ENCODE measurements around the gene SPIRE2.
"Not testable (repeated sequence)": the region's sequence is repeated elsewhere in the genome, so short reads cannot be mapped to it uniquely, and the experiment has no call there.

Gene SPIRE2

GRCh38 chr16:89808475-89808874 is 19.8 kb upstream of the SPIRE2 start:
- DNase-seq: no peak

DNA sequence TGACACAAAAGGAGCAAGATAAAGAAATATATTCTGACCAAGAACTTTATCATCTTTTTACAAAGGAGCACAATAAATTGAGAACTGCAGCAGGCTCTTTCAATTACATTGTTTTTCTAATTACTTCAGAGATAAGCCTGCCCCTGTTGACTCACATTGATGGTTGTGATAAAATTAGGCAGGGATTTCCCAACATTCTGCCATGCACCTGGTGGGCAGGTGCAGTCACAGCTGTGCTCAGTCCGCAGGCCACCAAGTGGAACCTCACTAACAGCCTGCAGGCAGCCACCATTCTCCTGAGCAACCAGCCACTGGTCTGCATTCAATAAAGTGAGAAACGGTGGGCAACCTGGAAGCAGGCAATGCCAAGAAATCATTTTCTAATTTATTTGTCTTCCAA is 17.0 kb upstream of the SPIRE2 start:
- DNase-seq: no peak

GRCh38 chr16:89815639-89816348 is 12.5 kb upstream of the SPIRE2 start:
- no peak for DNase-seq

DNA sequence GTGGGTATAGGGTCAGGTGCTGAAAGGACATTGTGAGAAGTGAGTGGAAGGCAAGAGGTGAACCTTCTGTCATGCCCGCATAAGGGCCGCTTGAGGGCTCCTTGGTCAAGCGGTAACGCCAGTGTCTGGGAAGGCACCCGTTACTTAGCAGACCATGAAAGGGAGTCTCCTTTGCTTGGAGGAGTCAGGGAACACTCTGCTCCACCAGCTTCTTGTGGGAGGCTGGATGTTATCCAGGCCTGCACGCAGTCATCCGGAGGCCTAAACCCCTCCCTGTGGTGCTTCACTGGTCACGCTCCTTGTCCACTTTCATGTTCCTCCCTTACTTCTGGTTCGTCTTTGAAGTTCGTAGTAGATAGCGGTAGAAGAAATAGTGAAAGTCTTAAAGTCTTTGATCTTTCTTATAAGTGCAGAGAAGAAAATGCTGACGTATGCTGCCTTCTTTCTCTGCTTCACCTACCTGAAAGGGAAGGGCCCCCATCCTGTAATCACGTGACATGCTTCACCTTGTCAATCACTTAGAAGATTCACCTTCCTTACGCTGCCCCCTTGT is 9.3 kb upstream of the SPIRE2 start:
- not testable (repeated sequence) for DNase-seq

DNA sequence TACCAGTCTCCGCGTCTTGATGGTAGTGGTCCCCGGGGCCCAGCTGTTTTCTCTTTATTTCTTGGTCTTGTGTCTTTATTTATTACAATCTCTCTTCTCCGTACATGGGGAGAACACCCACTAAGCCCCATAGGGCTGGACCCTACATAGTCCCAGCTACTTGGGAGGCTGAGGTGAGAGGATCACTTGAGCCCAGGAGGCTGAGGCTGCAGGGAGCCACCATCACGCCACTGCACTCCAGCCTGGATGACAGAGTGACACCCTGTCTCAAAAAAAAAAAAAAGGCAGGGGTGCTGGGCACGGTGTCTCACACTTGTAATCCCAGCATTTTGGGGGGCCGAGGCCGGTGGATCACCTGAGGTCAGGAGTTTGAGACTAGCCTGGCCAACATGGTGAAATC is 8.8 kb upstream of the SPIRE2 start:
- not testable (repeated sequence) for DNase-seq

- DNase-seq: no peak
Measured at GRCh38 chr16:89821438-89822187, 6.7 kb upstream of the SPIRE2 start.

DNA sequence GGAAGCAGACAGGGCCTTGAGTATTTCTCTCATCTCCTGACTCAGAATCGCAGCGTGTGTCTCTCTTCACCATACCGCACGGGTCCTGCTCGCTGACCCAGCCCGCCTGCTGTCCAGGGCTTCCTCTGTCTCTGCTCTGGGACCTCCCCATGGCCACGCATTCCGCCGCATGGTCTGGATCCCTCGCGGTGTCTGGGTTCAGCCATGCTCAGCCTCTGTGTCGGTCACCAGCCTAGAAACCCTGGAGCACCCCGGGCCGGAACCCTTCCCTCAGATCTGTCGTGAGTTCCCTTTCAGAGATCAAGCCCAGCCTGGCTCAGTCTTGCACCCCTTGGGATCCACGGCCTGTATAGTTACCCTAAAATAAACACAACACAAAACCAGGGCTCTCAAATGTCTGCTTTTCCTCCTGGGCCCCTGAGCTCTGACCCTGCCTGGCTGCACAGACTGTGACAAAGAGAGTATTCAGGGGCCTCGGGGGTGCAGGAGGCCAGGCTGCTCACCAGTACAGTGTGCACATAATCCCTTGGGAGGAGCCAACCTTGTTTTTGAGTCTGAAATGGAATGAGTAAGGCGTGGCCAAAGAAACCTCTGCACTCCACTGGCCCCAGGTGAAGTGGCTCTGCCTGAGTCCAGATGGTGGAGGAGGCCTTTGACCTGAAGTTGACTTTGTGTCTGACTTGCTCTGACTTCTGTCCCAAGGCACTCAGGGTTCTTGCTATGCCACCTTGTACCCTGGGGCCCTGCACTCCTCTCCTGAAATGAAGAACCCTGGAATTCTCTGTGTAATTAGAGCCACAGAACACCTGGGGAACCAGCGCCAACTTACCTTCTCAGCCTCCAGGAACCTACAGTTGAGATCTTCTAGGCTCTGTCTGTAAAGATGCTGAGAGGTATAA is 5.8 kb upstream of the SPIRE2 start:
- DNase-seq: no peak

- DNase-seq: no peak
Measured at GRCh38 chr16:89823087-89823823, 5.0 kb upstream of the SPIRE2 start.

DNA sequence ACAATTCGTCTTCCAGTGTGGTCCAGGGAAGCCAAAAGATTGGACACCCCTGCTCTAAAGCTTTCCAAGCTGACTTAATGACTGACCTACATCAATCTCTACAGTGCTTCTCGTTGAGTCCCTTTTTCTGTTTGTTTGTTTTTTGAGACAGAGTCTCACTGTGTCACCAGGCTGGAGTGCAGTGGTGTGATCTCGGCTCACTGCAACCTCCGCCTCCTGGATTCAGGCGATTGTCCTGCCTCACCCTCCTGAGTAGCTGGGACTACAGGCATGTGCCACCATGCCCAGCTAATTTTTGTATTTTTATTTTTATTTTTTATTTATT is 4.5 kb upstream of the SPIRE2 start:
- DNase-seq: not testable (repeated sequence)

DNA sequence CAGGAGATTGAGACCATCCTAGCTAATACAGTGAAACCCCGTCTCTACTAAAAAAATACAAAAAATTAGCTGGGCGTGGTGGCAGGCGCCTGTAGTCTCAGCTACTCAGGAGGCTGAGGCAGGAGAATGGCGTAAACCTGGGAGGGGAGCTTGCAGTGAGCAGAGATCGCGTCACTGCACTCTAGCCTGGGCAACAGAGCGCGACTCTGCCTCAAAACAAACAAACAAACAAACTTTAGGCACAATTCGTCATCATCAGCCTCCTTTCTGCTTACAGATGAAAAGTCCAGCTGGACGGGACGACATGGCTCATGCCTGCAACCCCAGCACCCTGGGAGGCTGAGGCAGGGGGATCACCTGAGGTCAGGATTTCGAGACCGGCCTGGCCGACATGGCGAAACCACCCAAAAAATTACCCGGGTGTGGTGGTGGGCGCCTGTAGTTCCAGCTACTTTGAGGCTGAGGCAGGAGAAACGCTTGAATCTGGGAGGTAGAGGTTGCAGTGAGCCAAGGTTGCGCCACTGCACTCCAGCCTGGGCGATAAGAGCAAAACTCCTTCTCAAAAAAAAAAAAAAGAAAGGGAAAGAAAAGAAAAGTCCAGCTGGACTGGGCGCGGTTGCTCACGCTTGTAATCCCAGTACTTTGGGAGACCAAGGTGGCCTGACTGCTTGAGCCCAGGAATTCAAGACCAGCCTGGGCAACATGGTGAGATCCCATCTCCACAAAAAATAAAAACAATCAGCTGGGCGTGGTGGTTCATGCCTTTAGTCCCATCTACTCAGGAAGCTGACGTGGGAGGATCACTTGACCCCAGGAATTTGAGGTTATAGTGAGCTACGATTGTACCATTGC is 1.5 kb upstream of the SPIRE2 start:
- no peak for DNase-seq

- DNase-seq: no peak
Measured at GRCh38 chr16:89827383-89828198, 684 bp upstream of the SPIRE2 start.

- no peak for DNase-seq
Measured at GRCh38 chr16:89828870-89829629, 775 bp downstream of the SPIRE2 start.

- DNase-seq: no peak
Measured at GRCh38 chr16:89829630-89830437, 1.6 kb downstream of the SPIRE2 start.

GRCh38 chr16:89831810-89832328 is 3.6 kb downstream of the SPIRE2 start:
- no peak for DNase-seq

- not testable (repeated sequence) for DNase-seq
Measured at GRCh38 chr16:89833664-89834363, 5.5 kb downstream of the SPIRE2 start.

DNA sequence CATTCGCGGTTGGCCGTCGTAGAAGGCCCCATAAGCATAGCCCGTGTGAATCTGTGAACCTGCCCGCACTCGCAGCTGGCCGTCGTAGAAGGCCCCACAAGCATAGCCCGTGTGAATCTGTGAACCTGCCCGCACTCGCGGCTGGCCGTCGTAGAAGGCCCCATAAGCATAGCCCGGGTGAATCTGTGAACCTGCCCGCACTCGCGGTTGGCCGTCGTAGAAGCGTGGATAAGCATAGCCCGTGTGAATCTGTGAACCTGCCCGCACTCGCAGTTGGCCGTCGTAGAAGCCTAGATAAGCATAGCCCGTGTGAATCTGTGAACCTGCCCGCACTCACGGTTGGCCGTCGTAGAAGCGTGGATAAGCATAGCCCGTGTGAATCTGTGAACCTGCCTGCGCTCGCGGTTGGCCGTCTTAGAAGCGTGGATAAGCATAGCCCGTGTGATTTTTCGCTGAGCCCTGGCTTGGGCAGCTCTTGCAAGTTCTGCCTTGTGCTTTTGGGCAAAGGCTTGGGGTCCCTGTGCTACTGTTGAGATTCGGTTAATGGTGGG is 6.6 kb downstream of the SPIRE2 start:
- DNase-seq: not testable (repeated sequence)

GRCh38 chr16:89836484-89836883 is 8.2 kb downstream of the SPIRE2 start:
- DNase-seq: not testable (repeated sequence)

Measured in GDM1 (cell line).